Heart right ventricle (tissue), 16 donors: ENCODE data around the gene ACP6. TPM values are rescaled to one million over a fixed set of nuclear protein-coding genes. Genes with fewer than 3 reads are reported as not detected.
A peak's percentile ranks its signal among the peaks of the same experiment; 100 is the strongest.

Experiments
- ATAC-seq, 8 donors: fragments of 200-7000 bp; cut with Tn5 transposase; one replicate each; pipeline ENCODE4 v1.9.1; 2020; ENCODE audit warnings: mild to moderate bottlenecking in 8 of 8, moderate library complexity in 8 of 8, moderate number of reproducible peaks in 1 of 8
- DNase-seq, 2 donors: peaks; one replicate each; pipeline ENCODE4 v3.0.0-alpha.2; 2020
- H3K27ac ChIP-seq, 10 donors: fragments of 200-600 bp; sonication (generic) in 2 of 10; one replicate each; pipeline versions ENCODE4 v1.5.0 to v1.8.0; 2020 to 2022; ENCODE audit warnings: mild to moderate bottlenecking in 3 of 10
- H3K27me3 ChIP-seq, 7 donors: fragments of 200-600 bp; one replicate each; pipeline ENCODE4 v1.8.0; 2021 to 2022; ENCODE audit warnings: mild to moderate bottlenecking in 2 of 7
- H3K36me3 ChIP-seq, 9 donors: fragments of 200-600 bp; sonication (generic) in 1 of 9; one replicate each; pipeline versions ENCODE4 v1.5.0 to v1.8.0; 2020 to 2022; ENCODE audit warnings: mild to moderate bottlenecking in 2 of 9
- H3K4me1 ChIP-seq, 9 donors: fragments of 200-600 bp; sonication (generic) in 1 of 9; one replicate each; pipeline versions ENCODE4 v1.5.0 to v1.8.0; 2020 to 2022; ENCODE audit warnings: mild to moderate bottlenecking in 4 of 9
- H3K4me3 ChIP-seq, 10 donors: fragments of 200-600 bp; sonication (generic) in 2 of 10; one replicate each; pipeline versions ENCODE4 v1.5.0 to v1.8.0; 2020 to 2022; ENCODE audit warnings: mild to moderate bottlenecking in 7 of 10, moderate library complexity in 2 of 10
- H3K9me3 ChIP-seq, 11 donors: fragments of 200-600 bp in 10 of 11; sonication (generic) in 2 of 11; one replicate each; pipeline versions ENCODE4 v1.5.0 to v1.8.0; 2013 to 2022; ENCODE audit warnings: mild to moderate bottlenecking in 2 of 11, control low read depth in 1 of 11, moderate library complexity in 1 of 11
- CTCF ChIP-seq, 9 donors: fragments of 200-600 bp; sonication (generic) in 2 of 9; IDR thresholded peaks; one replicate each; pipeline versions ENCODE4 v1.5.0 to v1.8.0; 2021 to 2022; ENCODE audit warnings: antibody characterized with exemption in 9 of 9, mild to moderate bottlenecking in 5 of 9, moderate library complexity in 1 of 9
- WGBS, 2 donors: extraction: QIAGEN DNeasy Blood & Tissue Kit; methylation state at CpG; one replicate each; pipeline ENCODE4 v1.1.7; 2013; ENCODE audit warnings: inconsistent platforms in 1 of 2; 5-methylcytosine and 5-hydroxymethylcytosine counted together
- intact Hi-C, 10 donors: fragments of 100-400 bp; cut with DNase I; formaldehyde crosslinking; loops; one replicate each; pipeline versions ENCODE4 v1.11.1 to v1.14.2; 2022
- long read RNA-seq, 3 donors: library from polyadenylated mRNA; unstranded; transcript quantifications; one replicate each; pipeline ENCODE4 v2.0.0, GENCODE V29; 2020 to 2021
- polyA plus RNA-seq, 2 donors: library from polyadenylated mRNA; stranded (reverse); fragments of 200-250 nt; gene quantifications; one replicate each; pipeline ENCODE4 v1.2.3, GENCODE V29; 2013
- total RNA-seq, 10 donors: library from RNA; stranded (reverse); fragmentation: NEBNext Ultra II Directional in 3 of 10; extraction: Animal tissue kit (Norgen Biotek cat#: 25700) in 3 of 10; gene quantifications; one replicate each; pipeline versions ENCODE4 v1.2.1 to v1.2.4, GENCODE V29; 2021 to 2023
- donor health status: Arrhythmogenic right ventricular cardiomyopathy.
- donor health status: ischemic (EF 13 %, LVEDD 7.1; RV severe dilation, severe dysfunction).
- donor health status: healthy with polysubstance abuse.
- donor health status: DM: no; HTN: yes; CAD: no.
- donor health status: DM: no; HTN: no; CAD: no.
- donor health status: ischemic (EF 25% LVEDD 6.9; RV normal size, moderate dysfunction).
- donor health status: ischemic (EF 25% LVEDD 5.7; RV mildly dilated, moderate dysfunction).
- donor health status: healthy.
- donor health status: DM: yes; HTN: yes; CAD: no.
- donor health status: Ischemic cardiomyopathy.
- donor health status: ischemic (EF 35%, LVEDD 5.7; RV mildly dilated, moderate dysfunction).
- donor health status: nonischemic (EF 11% LVEDD 7.7; RV severe dilation, severe dysfunction).
- donor health status: DM: yes; HTN: yes; CAD: no.
- donor health status: PGD.
- donor health status: ischemic (EF 29% LVEDD 5.4; RV normal size, mild dysfunction).
- donor health status: nonischemic (EF 23%, LVEDD 6.1; RV moderate dilation, normal function).

ACP6 gene
- 10 to 100 TPM in 8 of 10 donors, 1 to 10 TPM in 2; 5.0 to 24.8 (median 18.0) TPM for total RNA-seq
- polyA plus RNA-seq = 10 to 100 TPM in 1 of 2 donors, 1 to 10 TPM in 1; 7.1 to 11.6 TPM
- long read RNA-seq, donor 1, full-length matches to known transcripts = 2 of 5 reads
- long read RNA-seq, donor 1, partial matches to known transcripts = 1 of 5 reads
- long read RNA-seq, donor 1, other reads (novel, unspliced or antisense) = 2 of 5 reads
- long read RNA-seq, donor 2, full-length matches to known transcripts = 6 of 17 reads
- long read RNA-seq, donor 2, partial matches to known transcripts = 3 of 17 reads
- long read RNA-seq, donor 2, other reads (novel, unspliced or antisense) = 8 of 17 reads
- long read RNA-seq, donor 3, full-length matches to known transcripts = 1 of 5 reads
- long read RNA-seq, donor 3, partial matches to known transcripts = 0 of 5 reads
- long read RNA-seq, donor 3, other reads (novel, unspliced or antisense) = 4 of 5 reads

DNA sequence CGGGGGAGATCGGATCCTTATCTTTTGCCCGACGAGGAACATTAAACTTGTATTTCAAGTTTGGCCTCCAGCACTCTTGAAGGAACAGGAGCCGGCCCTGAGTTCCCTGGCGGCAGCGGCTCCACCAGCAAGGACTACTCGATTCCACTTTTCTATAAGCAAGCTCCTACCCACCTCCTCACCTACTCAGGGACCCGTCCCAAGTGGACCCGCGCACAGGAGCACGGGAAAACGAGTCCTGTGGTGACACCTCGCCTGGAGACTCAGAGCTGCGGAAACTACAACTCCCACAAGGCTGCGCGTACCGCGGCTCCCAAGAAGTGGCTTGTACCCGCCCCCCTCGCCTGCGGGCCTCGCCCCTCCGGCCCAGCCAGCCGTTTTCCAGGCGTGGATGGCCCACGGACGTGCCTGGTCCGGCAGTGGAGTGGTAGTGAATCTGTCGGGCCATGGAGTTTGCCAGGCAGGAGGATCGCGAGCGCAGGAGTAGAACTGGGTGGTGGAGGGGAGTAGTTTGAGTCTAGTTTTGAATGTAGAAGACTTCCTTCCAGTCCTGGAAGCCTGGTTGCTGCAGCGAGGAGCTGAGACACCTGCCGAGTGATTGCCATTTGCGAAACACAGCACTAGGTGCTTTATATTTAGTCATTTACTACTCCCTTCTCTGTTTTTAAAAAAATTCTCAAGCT lies at the start of gene ACP6:
ACP6 (minus strand) TSS at position 206 of the 683 bp plus-strand sequence. CDS start 476 bp downstream, outside the sequence.
- H3K36me3 ChIP-seq = no peaks in the 10 kb centered on the region
- no peaks in the 10 kb centered on the region for H3K9me3 ChIP-seq
- no peaks in the 10 kb centered on the region for H3K27me3 ChIP-seq
- H3K4me3 ChIP-seq = peak within 1 kb of the TSS; percentile 45 to 91 (median 80)
- H3K4me1 ChIP-seq = peaks cover 0 to 19% (median 9%) of the 10 kb centered on the region in 9 donors
- DNase-seq (peak; percentile 95), ATAC-seq (peak; percentile 99 to 100 (median 99))
- H3K27ac ChIP-seq = peak within 1 kb of the TSS; percentile 5 to 83 (median 77)
- intact Hi-C loops = no loop called here
- peak in 1 of 9 donors; percentile 6 for TF ChIP-seq CTCF (IDR thresholded peaks at IDR 0.05)
- WGBS, 2 donors = 1 to 2% methylated on average over 36 of the region's 36 CpGs

DNA sequence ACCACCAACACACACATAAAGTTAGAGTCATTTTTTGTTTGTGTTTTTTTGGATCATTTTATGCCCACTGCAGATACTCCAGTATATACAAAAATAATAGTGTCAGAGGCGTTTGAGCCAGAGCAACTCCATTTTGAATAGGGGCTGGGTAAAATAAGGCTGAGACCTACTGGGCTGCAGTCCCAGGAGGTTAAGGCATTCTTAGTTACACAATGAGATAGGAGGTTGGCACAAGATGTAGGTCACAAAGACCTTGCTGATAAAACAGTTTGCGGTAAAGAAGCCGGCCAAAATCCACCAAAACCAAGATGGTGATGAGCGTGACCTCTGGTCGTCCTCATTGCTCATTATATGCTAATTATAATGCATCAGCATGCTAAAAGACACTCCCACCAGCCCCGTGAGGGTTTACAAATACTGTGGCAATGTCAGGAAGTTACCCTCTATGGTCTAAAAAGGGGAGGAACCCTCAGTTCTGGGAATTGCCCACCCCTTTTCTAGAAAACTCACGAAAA lies 49.4 kb upstream of the ACP6 start:
- intact Hi-C loops = loop anchor here in 2 of 10 donors (1.0 to 10.0 kb wide), 2 partner anchors 75 to 173 kb away; no protein-coding TSS in a partner anchor
- ATAC-seq (peak in 1 of 8 donors; percentile 18), DNase-seq (no peak)
- no peak for TF ChIP-seq CTCF (IDR thresholded peaks at IDR 0.05)
- no peak overlapping the region for H3K4me3 ChIP-seq
- H3K4me1 ChIP-seq = peaks cover 0 to 17% (median 5%) of the 10 kb centered on the region in 9 donors
- no peaks in the 10 kb centered on the region for H3K36me3 ChIP-seq
- H3K9me3 ChIP-seq = no peaks in the 10 kb centered on the region
- H3K27ac ChIP-seq = no peak overlapping the region
- H3K27me3 ChIP-seq = no peaks in the 10 kb centered on the region
- 55 to 59% methylated on average over 7 of the region's 7 CpGs for WGBS, 2 donors

DNA sequence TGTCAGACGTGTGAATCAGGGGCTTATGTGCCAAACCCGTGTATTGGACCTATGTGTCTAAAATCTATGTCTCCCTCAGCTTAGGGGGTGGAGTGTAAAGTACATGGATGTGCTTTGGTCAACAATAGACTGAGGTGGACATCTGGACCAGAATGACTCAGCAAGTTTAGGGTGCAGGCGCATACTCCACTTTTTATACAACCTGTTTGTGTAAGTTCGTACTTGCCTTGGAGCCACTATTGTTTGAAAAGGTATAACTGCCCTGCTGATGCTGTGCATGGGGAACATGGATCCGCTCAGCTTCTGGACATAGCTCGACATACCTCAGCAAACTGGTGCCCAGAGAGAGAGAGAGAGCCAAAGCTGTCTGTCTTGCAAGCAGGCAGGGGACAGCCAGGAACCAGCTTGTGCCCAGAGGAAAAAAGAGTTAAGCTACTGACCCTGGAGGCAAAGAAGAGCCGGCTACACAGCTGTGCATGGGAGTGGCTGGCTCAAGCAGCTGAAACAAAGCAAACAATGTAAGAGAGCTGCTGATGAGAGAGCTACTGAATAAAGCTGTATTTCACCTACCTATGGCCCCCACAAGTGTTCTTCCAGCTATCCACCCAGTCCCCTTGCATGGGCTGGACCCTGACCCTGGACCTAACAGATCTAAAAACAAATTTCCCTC lies 48.8 kb upstream of the ACP6 start:
- Histone ChIP-seq H3K36me3 (no peaks in the 10 kb centered on the region), H3K9me3 (no peaks in the 10 kb centered on the region), H3K27ac (no peak overlapping the region), H3K4me3 (no peak overlapping the region), H3K27me3 (no peaks in the 10 kb centered on the region), H3K4me1 (peaks cover 0 to 16% (median 5%) of the 10 kb centered on the region in 9 donors)
- WGBS, 2 donors = 86 to 91% methylated on average over 7 of the region's 7 CpGs
- TF ChIP-seq CTCF (IDR thresholded peaks at IDR 0.05) = no peak
- DNase-seq (no peak), ATAC-seq (no peak)
- intact Hi-C loops = no loop called here

DNA sequence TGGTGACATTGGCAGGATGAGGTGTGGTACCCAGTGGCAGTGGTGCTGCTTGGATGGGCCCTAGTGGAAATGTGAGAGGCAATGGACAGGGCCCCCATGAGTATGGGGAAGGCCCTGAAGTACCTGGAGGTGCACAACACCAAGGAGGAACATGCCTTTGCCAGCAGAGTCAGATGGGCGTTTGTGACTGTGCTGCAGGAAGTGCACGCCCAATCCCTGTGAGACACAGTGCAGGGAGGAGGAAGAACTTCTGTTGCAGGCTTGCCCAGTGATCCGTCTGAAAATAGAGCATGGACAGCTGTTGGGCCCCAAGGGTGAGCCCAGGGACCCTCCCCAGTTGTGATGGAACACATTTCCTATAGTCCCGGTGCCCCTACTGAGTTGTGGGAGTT lies 47.4 kb upstream of the ACP6 start:
- Histone ChIP-seq H3K36me3 (no peaks in the 10 kb centered on the region), H3K9me3 (no peaks in the 10 kb centered on the region), H3K27ac (no peak overlapping the region), H3K4me3 (no peak overlapping the region), H3K4me1 (peaks cover 0 to 12% (median 5%) of the 10 kb centered on the region in 9 donors), H3K27me3 (peaks cover 0 to 4% (median 0%) of the 10 kb centered on the region in 7 donors)
- WGBS, 2 donors = 37 to 48% methylated on average over 4 of the region's 4 CpGs
- intact Hi-C loops = no loop called here
- no peak for TF ChIP-seq CTCF (IDR thresholded peaks at IDR 0.05)
- ATAC-seq = peak in 6 of 8 donors; percentile 49 to 71 (median 60)
- no peak for DNase-seq
